G401 (cell line): ENCODE measurements around the gene SLC10A7. TPM values are rescaled to one million over a fixed set of nuclear protein-coding genes. Genes with fewer than 3 reads are reported as not detected.

Experiments
- DNase-seq: peaks from one replicate; pipeline ENCODE4 v3.0.0-alpha.2; 2015; ENCODE audit warnings: low spot score
- in situ Hi-C: cut with HindIII; loops from 2 replicates; pipeline ENCODE4 v1.10.0; 2016; ENCODE audit warnings: low sequenced_read_pairs, mixed read lengths
- total RNA-seq: library from RNA; depleted of rRNA; stranded (reverse); fragments of >200 nt; shearing (Covaris generic); gene quantifications from 2 replicates; pipeline ENCODE4 v1.2.3, GENCODE V29; 2014; rRNA removed

SLC10A7 gene
- 9.2 and 10.5 TPM in 2 replicates for total RNA-seq

- in situ Hi-C loops: no loop called here
- DNase-seq: peak; percentile 87
Observed at GRCh38 chr4:146521541-146522097, at the start of gene SLC10A7. Gene SLC10A7, minus strand, starts transcription at chr4:146521940. Its CDS starts 223 bp downstream, at chr4:146521717.

- no peak for DNase-seq
- in situ Hi-C loops: no loop called here
Observed at GRCh38 chr4:146567396-146567795, 45.7 kb upstream of the SLC10A7 start.

GRCh38 chr4:146564492-146564891 is 42.8 kb upstream of the SLC10A7 start:
- no peak for DNase-seq
- in situ Hi-C loops: no loop called here

GRCh38 chr4:146550161-146550560 is 28.4 kb upstream of the SLC10A7 start:
- no peak for DNase-seq
- in situ Hi-C loops: no loop called here

GRCh38 chr4:146548443-146548842 is 26.7 kb upstream of the SLC10A7 start:
- in situ Hi-C loops: no loop called here

GRCh38 chr4:146545102-146545501 is 23.4 kb upstream of the SLC10A7 start:
- DNase-seq: no peak
- in situ Hi-C loops: no loop called here

More at GRCh38 chr4:146548443-146548842, 26.7 kb upstream of the SLC10A7 start:
- DNase-seq: no peak

- no peak for DNase-seq
- in situ Hi-C loops: no loop called here
Observed at GRCh38 chr4:146534178-146534577, 12.4 kb upstream of the SLC10A7 start.

GRCh38 chr4:146525754-146526153 is 4.0 kb upstream of the SLC10A7 start:
- in situ Hi-C loops: no loop called here
- no peak for DNase-seq

- DNase-seq: no peak
- in situ Hi-C loops: no loop called here
Observed at GRCh38 chr4:146524663-146525062, 2.9 kb upstream of the SLC10A7 start.

- DNase-seq: peak; percentile 57
- in situ Hi-C loops: no loop called here
Observed at GRCh38 chr4:146522869-146523205, 1.1 kb upstream of the SLC10A7 start.

- DNase-seq: peak; percentile 93
- in situ Hi-C loops: no loop called here
Observed at GRCh38 chr4:146522098-146522868, 543 bp upstream of the SLC10A7 start.

GRCh38 chr4:146520896-146521540 is 722 bp downstream of the SLC10A7 start:
- in situ Hi-C loops: no loop called here
- DNase-seq: peak; percentile 60

- in situ Hi-C loops: no loop called here
- DNase-seq: no peak
Observed at GRCh38 chr4:146514651-146515357, 6.9 kb downstream of the SLC10A7 start.

- no peak for DNase-seq
- in situ Hi-C loops: no loop called here
Observed at GRCh38 chr4:146513548-146513947, 8.2 kb downstream of the SLC10A7 start.

GRCh38 chr4:146511381-146511780 is 10.4 kb downstream of the SLC10A7 start:
- DNase-seq: no peak
- in situ Hi-C loops: no loop called here

GRCh38 chr4:146510942-146511341 is 10.8 kb downstream of the SLC10A7 start:
- in situ Hi-C loops: no loop called here
- no peak for DNase-seq

- DNase-seq: no peak
- in situ Hi-C loops: no loop called here
Observed at GRCh38 chr4:146508229-146508939, 13.4 kb downstream of the SLC10A7 start.

- no peak for DNase-seq
- in situ Hi-C loops: no loop called here
Observed at GRCh38 chr4:146507632-146508031, 14.1 kb downstream of the SLC10A7 start.

GRCh38 chr4:146506272-146506671 is 15.5 kb downstream of the SLC10A7 start:
- in situ Hi-C loops: no loop called here
- no peak for DNase-seq
